ENCODE measurements around the gene FIBP. TPM values are rescaled to one million over a fixed set of nuclear protein-coding genes. Genes with fewer than 3 reads are reported as not detected.

The FIBP gene
- total RNA-seq, 4 donors from 2014 or later: 53.4 to 82.6 (median 75.9) TPM

DNA sequence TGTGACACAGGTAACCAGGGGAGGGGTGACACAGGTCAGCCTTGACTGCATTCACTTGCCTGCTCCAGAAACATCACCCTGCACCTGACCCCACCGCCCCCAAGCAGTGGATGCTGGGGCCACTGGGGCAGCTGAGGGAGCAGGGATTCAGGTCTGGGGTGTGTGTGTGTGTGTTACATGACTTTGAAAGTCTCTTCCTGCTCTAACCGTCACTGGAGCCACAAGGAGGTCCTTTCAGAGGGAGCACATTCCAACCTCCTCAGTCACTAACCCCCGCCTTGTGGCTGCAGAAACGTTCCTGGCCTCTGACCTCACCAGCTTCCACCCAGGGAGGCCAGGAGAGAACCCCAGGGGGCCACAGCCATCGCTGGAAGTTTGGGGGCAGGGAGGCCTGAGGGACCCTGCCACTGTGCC is 14.8 kb upstream of the FIBP start:
- H3K27ac ChIP-seq: no peak overlapping the region
- H3K4me3 ChIP-seq: no peak overlapping the region
- 50% methylated on average over 2 of the region's 5 CpGs; no CpG with 5 or more reads in 1 of the 2 donors for WGBS, 2 donors (ENCODE audit: low coverage in 1 of 2)
- H3K4me1 ChIP-seq: peaks cover 6 to 22% (median 19%) of the 10 kb centered on the region in 4 donors
- no peak for TF ChIP-seq POLR2A (IDR thresholded peaks at IDR 0.05)
- TF ChIP-seq EP300 (IDR thresholded peaks at IDR 0.05; ENCODE audit: low read depth): no peak
- TF ChIP-seq, protein P1, sequence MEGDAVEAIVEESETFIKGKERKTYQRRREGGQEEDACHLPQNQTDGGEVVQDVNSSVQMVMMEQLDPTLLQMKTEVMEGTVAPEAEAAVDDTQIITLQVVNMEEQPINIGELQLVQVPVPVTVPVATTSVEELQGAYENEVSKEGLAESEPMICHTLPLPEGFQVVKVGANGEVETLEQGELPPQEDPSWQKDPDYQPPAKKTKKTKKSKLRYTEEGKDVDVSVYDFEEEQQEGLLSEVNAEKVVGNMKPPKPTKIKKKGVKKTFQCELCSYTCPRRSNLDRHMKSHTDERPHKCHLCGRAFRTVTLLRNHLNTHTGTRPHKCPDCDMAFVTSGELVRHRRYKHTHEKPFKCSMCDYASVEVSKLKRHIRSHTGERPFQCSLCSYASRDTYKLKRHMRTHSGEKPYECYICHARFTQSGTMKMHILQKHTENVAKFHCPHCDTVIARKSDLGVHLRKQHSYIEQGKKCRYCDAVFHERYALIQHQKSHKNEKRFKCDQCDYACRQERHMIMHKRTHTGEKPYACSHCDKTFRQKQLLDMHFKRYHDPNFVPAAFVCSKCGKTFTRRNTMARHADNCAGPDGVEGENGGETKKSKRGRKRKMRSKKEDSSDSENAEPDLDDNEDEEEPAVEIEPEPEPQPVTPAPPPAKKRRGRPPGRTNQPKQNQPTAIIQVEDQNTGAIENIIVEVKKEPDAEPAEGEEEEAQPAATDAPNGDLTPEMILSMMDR (IDR thresholded peaks at IDR 0.05): no peak
- no peak for TF ChIP-seq POLR2AphosphoS5 (IDR thresholded peaks at IDR 0.05)
- no peaks in the 10 kb centered on the region for H3K9me3 ChIP-seq
- peaks cover 21% of the 10 kb centered on the region for H3K27me3 ChIP-seq
- H3K36me3 ChIP-seq: no peaks in the 10 kb centered on the region
- in situ Hi-C loops (cut with MboI; ENCODE audit: low pct_ligation_motif_present in 1 of 4, low pct_unique_long_range_greater_than_20kb in 1 of 4, low sequenced_read_pairs in 3 of 4): no loop called here
- intact Hi-C loops (cut with DNase I; ENCODE audit: low total_unique reads): no loop called here
- DNase-seq: no peak

GRCh38 chr11:65900899-65901180 is 12.6 kb upstream of the FIBP start:
- WGBS, 2 donors (ENCODE audit: low coverage in 1 of 2): 64% methylated on average over 11 of the region's 11 CpGs; no CpG with 5 or more reads in 1 of the 2 donors
- H3K4me3 ChIP-seq: peak overlapping the region in 1 of 4 donors; percentile 61
- TF ChIP-seq, protein P1 (IDR thresholded peaks at IDR 0.05): no peak
- TF ChIP-seq EP300 (IDR thresholded peaks at IDR 0.05; ENCODE audit: low read depth): no peak
- intact Hi-C loops (cut with DNase I; ENCODE audit: low total_unique reads): no loop called here
- H3K4me1 ChIP-seq: peaks cover 6 to 22% (median 19%) of the 10 kb centered on the region in 4 donors
- no peaks in the 10 kb centered on the region for H3K36me3 ChIP-seq
- DNase-seq: no peak
- H3K9me3 ChIP-seq: no peaks in the 10 kb centered on the region
- in situ Hi-C loops (cut with MboI; ENCODE audit: low pct_ligation_motif_present in 1 of 4, low pct_unique_long_range_greater_than_20kb in 1 of 4, low sequenced_read_pairs in 3 of 4): no loop called here
- H3K27me3 ChIP-seq: peaks cover 21% of the 10 kb centered on the region
- H3K27ac ChIP-seq: peak overlapping the region; percentile 56 to 78 (median 70)

DNA sequence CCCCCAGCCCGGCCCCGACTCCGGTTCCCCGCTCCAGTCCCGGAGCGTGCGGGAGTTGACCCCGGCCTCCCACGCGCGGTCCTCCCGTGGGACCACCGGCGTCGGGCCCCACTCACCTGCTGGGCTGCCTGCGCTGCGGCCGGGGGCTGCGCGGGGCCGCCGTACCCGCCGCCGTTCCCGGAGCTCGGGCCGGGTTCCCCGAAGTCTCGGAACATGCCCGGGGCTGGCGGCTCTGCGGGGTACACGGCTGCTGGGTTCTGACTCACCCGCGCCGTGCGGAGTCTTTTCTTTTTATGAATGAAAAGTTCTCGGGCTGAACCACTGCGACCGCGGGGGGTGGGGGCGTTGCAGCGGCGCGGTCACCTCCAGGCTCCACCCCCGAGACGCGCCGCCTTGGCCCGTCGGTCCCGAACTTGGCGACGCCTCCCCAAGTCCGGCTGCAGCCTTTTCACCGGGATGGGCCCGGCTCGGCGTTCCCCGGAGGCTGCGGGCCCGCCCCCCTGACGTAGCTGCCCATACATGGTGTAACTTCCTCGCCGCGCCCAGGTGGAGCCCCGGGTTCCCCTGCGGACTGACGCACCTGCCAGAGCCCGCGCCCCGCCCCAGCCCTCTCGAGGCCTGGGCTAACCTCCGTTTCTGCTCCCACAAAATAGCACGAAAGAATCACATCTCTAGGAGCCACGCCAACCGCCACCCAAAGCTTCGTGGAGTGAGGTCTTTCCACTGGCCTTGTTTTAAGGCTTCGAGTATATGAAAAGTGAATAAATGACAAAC is 12.0 kb upstream of the FIBP start, which contains the start of gene FOSL1:
TSS of gene FOSL1 (minus strand) at position 264 of the 774 bp plus-strand sequence. CDS start at position 215, 49 bp downstream.
- peak within 1 kb of the TSS; percentile 27 to 61 (median 52) for H3K4me3 ChIP-seq
- peak within 1 kb of the TSS; percentile 56 to 78 (median 70) for H3K27ac ChIP-seq
- TF ChIP-seq POLR2AphosphoS5 (IDR thresholded peaks at IDR 0.05): peak; percentile 52 to 77 (median 75)
- TF ChIP-seq, protein P1 (IDR thresholded peaks at IDR 0.05): peak in 1 of 5 experiments; percentile 7
- peak; percentile 21 for TF ChIP-seq EP300 (IDR thresholded peaks at IDR 0.05; ENCODE audit: low read depth)
- peak; percentile 58 for TF ChIP-seq POLR2A (IDR thresholded peaks at IDR 0.05)
- H3K27me3 ChIP-seq: peaks cover 21% of the 10 kb centered on the region
- H3K9me3 ChIP-seq: no peaks in the 10 kb centered on the region
- intact Hi-C loops (cut with DNase I; ENCODE audit: low total_unique reads) (no loop called here), in situ Hi-C loops (cut with MboI; ENCODE audit: low pct_ligation_motif_present in 1 of 4, low pct_unique_long_range_greater_than_20kb in 1 of 4, low sequenced_read_pairs in 3 of 4) (no loop called here)
- peak; percentile 97 for DNase-seq
- peaks cover 6 to 22% (median 19%) of the 10 kb centered on the region in 4 donors for H3K4me1 ChIP-seq
- no peaks in the 10 kb centered on the region for H3K36me3 ChIP-seq
- WGBS, 2 donors (ENCODE audit: low coverage in 1 of 2): 3% methylated on average over 43 of the region's 80 CpGs; no CpG with 5 or more reads in 1 of the 2 donors

DNA sequence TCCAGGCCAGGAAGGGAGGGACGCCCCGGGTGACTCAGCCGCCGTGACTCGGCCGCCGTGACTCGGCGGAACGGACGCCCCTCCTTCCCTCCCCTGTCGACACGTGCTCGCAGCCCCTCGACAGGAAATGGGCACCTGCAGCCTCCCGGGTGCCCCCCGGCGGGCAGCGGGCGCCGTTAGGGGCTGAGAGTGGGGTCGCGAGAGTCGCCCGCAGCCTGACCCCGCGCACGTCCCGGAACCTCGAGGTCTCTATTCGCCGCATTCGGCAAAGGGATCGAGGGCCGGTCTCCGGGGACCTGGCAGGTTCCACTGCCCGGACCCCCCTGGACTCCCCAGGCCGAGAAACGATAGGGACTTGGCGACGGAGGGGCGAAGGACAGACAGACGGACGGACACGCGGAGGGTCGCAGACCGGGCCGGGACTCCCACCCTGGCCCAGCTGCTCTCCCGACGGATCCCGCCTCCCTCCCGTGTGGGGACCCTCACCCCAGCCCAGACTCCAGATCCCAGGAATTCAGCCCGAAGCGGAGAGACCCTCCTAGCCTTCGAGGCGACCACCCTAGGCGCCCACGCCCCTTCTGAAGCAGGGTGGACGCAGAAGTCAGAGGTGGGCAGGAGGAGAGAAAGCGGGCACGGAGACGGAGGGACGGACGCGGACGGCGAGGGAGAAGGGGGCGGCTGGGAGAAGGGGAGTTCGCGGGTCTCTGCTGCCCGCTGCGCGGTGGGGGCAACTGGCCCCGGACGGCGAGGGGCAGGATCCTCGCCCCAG is 11.3 kb upstream of the FIBP start:
- H3K4me1 ChIP-seq: peaks cover 6 to 24% (median 19%) of the 10 kb centered on the region in 4 donors
- H3K27ac ChIP-seq: peak overlapping the region; percentile 56 to 78 (median 70)
- 5% methylated on average over 53 of the region's 78 CpGs; no CpG with 5 or more reads in 1 of the 2 donors for WGBS, 2 donors (ENCODE audit: low coverage in 1 of 2)
- peak overlapping the region; percentile 27 to 61 (median 52) for H3K4me3 ChIP-seq
- H3K9me3 ChIP-seq: no peaks in the 10 kb centered on the region
- peak; percentile 67 for DNase-seq
- no peak for TF ChIP-seq POLR2A (IDR thresholded peaks at IDR 0.05)
- no peak for TF ChIP-seq EP300 (IDR thresholded peaks at IDR 0.05; ENCODE audit: low read depth)
- peak in 2 of 3 donors; percentile 22 to 45 for TF ChIP-seq POLR2AphosphoS5 (IDR thresholded peaks at IDR 0.05)
- TF ChIP-seq, protein P1 (IDR thresholded peaks at IDR 0.05): no peak
- peaks cover 21% of the 10 kb centered on the region for H3K27me3 ChIP-seq
- in situ Hi-C loops (cut with MboI; ENCODE audit: low pct_ligation_motif_present in 1 of 4, low pct_unique_long_range_greater_than_20kb in 1 of 4, low sequenced_read_pairs in 3 of 4): loop anchor here in 2 of 4 donors (25.0 kb wide), 1 partner anchor 88 kb away; no protein-coding TSS in a partner anchor
- intact Hi-C loops (cut with DNase I; ENCODE audit: low total_unique reads): no loop called here
- no peaks in the 10 kb centered on the region for H3K36me3 ChIP-seq
